Measurements from ENCODE around the gene CEACAM19. TPM values are rescaled to one million over a fixed set of nuclear protein-coding genes. Genes with fewer than 3 reads are reported as not detected.

The CEACAM19 gene
- total and polyA plus RNA-seq, 10 donors = 1.0 to 6.8 (median 3.7) TPM

DNA sequence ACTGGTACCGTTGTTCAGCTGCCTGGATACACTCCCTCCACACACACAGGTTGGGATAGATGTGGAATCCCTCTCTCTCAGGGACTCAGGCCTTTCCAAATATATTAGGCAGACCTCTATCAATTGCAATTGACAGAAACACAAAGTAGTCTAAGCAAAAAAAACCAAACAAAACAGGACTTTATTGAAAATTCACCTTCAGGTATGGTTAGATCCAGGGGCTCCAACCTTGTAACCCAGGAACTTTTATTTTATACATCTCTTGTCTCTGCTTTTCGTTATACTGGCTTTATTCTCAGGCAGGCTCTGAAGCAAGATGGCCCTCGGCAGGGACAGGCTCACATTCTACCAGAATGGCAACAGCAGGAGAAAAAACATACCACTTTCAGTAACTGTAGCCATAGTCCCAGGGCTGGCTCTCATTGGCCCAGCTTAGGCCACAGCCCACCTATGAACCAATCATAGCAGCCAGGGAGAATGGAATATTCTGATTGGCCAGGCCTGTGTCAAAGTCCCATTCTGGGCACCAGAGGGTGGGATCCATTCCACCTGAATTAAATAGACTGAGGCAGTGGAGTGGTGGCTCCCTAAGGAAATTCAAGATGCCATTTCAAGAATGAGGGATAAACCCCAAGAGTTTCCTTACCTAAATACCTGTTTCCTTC, 13.1 kb upstream of the CEACAM19 start:
- intact Hi-C loops (cut with DNase I; ENCODE audit: low total_unique reads) = no loop called here

DNA sequence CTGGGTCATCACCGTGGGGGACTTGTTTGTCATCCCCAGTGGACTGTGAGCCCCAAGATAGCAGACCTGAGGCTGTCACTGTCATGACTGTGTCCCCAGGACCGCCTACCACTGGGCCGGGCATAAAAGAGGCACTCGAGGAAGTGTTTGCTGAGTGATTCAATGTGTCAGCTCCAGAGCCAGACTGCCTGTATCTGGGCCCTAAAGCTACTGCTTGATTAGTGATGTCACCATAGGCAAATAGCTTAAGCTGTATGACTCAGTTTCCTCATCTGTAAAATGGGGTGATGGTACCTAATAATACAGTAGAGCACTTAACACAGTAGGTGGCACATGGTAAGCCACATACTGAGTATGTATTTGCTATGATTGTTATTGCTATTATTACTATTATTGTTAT, 11.2 kb upstream of the CEACAM19 start:
- WGBS, 5 donors = 88 to 95% (median 92%) methylated on average over 2 to 4 of the region's 4 CpGs
- no peak for TF ChIP-seq POLR2AphosphoS5 (IDR thresholded peaks at IDR 0.05)
- TF ChIP-seq, protein P1, sequence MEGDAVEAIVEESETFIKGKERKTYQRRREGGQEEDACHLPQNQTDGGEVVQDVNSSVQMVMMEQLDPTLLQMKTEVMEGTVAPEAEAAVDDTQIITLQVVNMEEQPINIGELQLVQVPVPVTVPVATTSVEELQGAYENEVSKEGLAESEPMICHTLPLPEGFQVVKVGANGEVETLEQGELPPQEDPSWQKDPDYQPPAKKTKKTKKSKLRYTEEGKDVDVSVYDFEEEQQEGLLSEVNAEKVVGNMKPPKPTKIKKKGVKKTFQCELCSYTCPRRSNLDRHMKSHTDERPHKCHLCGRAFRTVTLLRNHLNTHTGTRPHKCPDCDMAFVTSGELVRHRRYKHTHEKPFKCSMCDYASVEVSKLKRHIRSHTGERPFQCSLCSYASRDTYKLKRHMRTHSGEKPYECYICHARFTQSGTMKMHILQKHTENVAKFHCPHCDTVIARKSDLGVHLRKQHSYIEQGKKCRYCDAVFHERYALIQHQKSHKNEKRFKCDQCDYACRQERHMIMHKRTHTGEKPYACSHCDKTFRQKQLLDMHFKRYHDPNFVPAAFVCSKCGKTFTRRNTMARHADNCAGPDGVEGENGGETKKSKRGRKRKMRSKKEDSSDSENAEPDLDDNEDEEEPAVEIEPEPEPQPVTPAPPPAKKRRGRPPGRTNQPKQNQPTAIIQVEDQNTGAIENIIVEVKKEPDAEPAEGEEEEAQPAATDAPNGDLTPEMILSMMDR (IDR thresholded peaks at IDR 0.05 in 8 of 11, conservative IDR thresholded peaks at IDR 0.05 in 3 of 11) = no peak
- TF ChIP-seq POLR2A (IDR thresholded peaks at IDR 0.05) = no peak
- H3K4me1 ChIP-seq = peaks cover 0 to 16% (median 6%) of the 10 kb centered on the region in 6 donors
- DNase-seq = no peak
- intact Hi-C loops (cut with DNase I; ENCODE audit: low total_unique reads) = no loop called here
- H3K4me3 ChIP-seq = no peak overlapping the region
- H3K27ac ChIP-seq = no peak overlapping the region
- H3K36me3 ChIP-seq = peaks cover 0 to 80% (median 9%) of the 10 kb centered on the region in 6 donors
- no peaks in the 10 kb centered on the region for H3K27me3 ChIP-seq (replicated peaks in 1 of 7)
- no peaks in the 10 kb centered on the region for H3K9me3 ChIP-seq

More for the DNA sequence above, 13.1 kb upstream of the CEACAM19 start:
- Histone ChIP-seq H3K27ac (no peak overlapping the region), H3K9me3 (no peaks in the 10 kb centered on the region), H3K27me3 (replicated peaks in 1 of 7) (no peaks in the 10 kb centered on the region), H3K4me1 (peaks cover 2 to 25% (median 15%) of the 10 kb centered on the region in 6 donors), H3K36me3 (peaks cover 0 to 89% (median 10%) of the 10 kb centered on the region in 6 donors), H3K4me3 (no peak overlapping the region)
- WGBS, 5 donors = 91 to 95% (median 92%) methylated on average over 3 of the region's 3 CpGs
- TF ChIP-seq, protein P1 (IDR thresholded peaks at IDR 0.05 in 8 of 11, conservative IDR thresholded peaks at IDR 0.05 in 3 of 11) = no peak
- TF ChIP-seq POLR2A (IDR thresholded peaks at IDR 0.05) (no peak), POLR2AphosphoS5 (IDR thresholded peaks at IDR 0.05) (no peak)
- no peak for DNase-seq

DNA sequence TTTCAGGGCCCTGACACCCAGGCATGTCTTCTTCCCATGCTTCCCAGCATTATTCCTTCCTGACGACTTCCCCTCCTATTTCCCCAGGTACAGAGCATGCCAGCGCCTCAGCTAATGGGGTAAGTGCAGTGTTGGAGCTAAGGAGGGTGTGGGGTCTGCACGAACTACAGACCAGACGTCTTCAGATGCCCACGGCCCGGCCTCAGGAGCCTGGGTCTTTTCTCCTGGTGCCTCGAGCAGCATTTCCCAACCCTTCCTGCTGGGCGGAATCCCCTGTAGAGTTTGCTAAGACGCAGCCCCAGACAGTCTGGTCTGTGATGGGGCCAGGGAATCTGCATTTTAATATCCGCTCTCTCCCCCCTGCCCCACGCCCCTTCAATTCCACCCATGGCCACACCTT, 10.1 kb upstream of the CEACAM19 start:
- no peak for DNase-seq
- intact Hi-C loops (cut with DNase I; ENCODE audit: low total_unique reads) = no loop called here
- Histone ChIP-seq H3K36me3 (peaks cover 0 to 69% (median 9%) of the 10 kb centered on the region in 6 donors), H3K4me3 (no peak overlapping the region), H3K27me3 (replicated peaks in 1 of 7) (no peaks in the 10 kb centered on the region), H3K27ac (no peak overlapping the region), H3K4me1 (peaks cover 0 to 16% (median 6%) of the 10 kb centered on the region in 6 donors), H3K9me3 (no peaks in the 10 kb centered on the region)
- TF ChIP-seq POLR2A (IDR thresholded peaks at IDR 0.05) (no peak), POLR2AphosphoS5 (IDR thresholded peaks at IDR 0.05) (no peak)
- TF ChIP-seq, protein P1 (IDR thresholded peaks at IDR 0.05 in 8 of 11, conservative IDR thresholded peaks at IDR 0.05 in 3 of 11) = no peak
- 73 to 92% (median 89%) methylated on average over 11 of the region's 11 CpGs for WGBS, 5 donors

DNA sequence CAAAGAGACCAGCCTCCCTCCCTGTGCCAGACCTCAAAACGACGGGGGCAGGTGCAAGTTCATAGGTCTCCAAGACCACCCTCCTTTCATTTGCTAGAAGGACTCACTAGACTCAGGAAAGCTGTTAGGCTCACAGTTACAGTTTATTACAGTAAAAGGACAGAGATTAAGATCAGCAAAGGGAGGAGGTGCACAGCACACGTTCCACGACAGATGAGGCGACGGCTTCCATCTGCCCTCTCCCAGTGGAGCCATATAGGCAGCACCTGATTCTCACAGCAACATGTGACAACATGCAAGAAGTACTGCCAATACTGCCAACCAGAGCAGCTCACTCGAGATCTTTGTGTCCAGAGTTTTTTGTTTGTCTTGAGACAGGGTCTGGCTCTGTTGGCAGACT, 9.4 kb upstream of the CEACAM19 start:
- H3K4me3 ChIP-seq = no peak overlapping the region
- 82 to 86% (median 86%) methylated on average over 7 of the region's 7 CpGs for WGBS, 5 donors
- intact Hi-C loops (cut with DNase I; ENCODE audit: low total_unique reads) = no loop called here
- TF ChIP-seq POLR2AphosphoS5 (IDR thresholded peaks at IDR 0.05) (no peak), POLR2A (IDR thresholded peaks at IDR 0.05) (no peak)
- TF ChIP-seq, protein P1 (IDR thresholded peaks at IDR 0.05 in 8 of 11, conservative IDR thresholded peaks at IDR 0.05 in 3 of 11) = no peak
- peaks cover 0 to 16% (median 6%) of the 10 kb centered on the region in 6 donors for H3K4me1 ChIP-seq
- H3K36me3 ChIP-seq = peaks cover 0 to 62% (median 9%) of the 10 kb centered on the region in 6 donors
- peak overlapping the region in 3 of 8 donors; percentile 3 to 30 (median 18) for H3K27ac ChIP-seq
- H3K9me3 ChIP-seq = no peaks in the 10 kb centered on the region
- no peak for DNase-seq
- H3K27me3 ChIP-seq (replicated peaks in 1 of 7) = no peaks in the 10 kb centered on the region

Data from spleen (tissue), 11 donors.